Fibroblast of villous mesenchyme (primary cell): ENCODE results near the gene ACKR3. TPM values are rescaled to one million over a fixed set of nuclear protein-coding genes. Genes with fewer than 3 reads are reported as not detected.

ENCODE experiments used
- DNase-seq: peaks from one replicate; pipeline ENCODE4 v3.0.0-alpha.2; 2010; ENCODE audit warnings: low read depth
- H3K4me3 ChIP-seq: 2 replicates; pipeline ENCODE4 v1.5.1; 2011; ENCODE audit warnings: low read depth, mild to moderate bottlenecking, low read length
- total RNA-seq: library from RNA; depleted of rRNA; stranded (reverse); fragments of >200 nt; gene quantifications from 2 replicates; pipeline ENCODE4 v1.2.3, GENCODE V29; 2012
- TF ChIP-seq, protein P1 (sequence below): IDR thresholded peaks from 2 replicates; pipeline ENCODE4 v1.5.1; 2012; ENCODE audit warnings: low read depth, mild to moderate bottlenecking, low read length; ENCODE audit not compliant: insufficient read depth

ACKR3 gene
- total RNA-seq, 1 donor: not detected

DNA sequence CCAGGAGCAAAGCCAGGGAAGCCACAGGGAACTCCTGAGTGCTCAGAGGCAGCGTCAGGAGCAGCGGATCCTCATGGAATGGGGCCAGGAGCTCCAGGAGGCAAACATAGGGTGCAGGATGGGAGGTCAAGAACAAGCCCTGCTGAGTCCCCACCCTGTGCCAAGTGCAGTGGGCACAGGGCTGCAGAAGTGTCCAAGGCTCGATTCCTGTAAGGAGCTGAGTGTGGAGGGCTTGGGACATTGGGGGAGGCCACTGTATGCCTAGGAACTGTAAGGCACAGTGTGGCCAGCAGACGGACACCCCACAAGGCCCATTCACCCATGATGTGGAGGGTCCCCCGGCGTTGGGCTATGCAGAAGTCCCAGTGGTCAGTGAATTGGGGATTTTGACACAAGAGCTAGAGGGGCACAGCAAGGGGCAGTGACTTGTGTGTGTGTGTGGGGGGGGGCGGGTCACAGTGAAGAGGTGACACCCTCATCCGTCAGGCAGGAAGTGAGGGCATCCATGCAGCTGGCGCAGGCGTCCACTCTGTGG is 55.6 kb downstream of the ACKR3 start:
- H3K4me3 ChIP-seq: no peak overlapping the region
- DNase-seq: no peak
- TF ChIP-seq, protein P1, sequence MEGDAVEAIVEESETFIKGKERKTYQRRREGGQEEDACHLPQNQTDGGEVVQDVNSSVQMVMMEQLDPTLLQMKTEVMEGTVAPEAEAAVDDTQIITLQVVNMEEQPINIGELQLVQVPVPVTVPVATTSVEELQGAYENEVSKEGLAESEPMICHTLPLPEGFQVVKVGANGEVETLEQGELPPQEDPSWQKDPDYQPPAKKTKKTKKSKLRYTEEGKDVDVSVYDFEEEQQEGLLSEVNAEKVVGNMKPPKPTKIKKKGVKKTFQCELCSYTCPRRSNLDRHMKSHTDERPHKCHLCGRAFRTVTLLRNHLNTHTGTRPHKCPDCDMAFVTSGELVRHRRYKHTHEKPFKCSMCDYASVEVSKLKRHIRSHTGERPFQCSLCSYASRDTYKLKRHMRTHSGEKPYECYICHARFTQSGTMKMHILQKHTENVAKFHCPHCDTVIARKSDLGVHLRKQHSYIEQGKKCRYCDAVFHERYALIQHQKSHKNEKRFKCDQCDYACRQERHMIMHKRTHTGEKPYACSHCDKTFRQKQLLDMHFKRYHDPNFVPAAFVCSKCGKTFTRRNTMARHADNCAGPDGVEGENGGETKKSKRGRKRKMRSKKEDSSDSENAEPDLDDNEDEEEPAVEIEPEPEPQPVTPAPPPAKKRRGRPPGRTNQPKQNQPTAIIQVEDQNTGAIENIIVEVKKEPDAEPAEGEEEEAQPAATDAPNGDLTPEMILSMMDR: no peak

DNA sequence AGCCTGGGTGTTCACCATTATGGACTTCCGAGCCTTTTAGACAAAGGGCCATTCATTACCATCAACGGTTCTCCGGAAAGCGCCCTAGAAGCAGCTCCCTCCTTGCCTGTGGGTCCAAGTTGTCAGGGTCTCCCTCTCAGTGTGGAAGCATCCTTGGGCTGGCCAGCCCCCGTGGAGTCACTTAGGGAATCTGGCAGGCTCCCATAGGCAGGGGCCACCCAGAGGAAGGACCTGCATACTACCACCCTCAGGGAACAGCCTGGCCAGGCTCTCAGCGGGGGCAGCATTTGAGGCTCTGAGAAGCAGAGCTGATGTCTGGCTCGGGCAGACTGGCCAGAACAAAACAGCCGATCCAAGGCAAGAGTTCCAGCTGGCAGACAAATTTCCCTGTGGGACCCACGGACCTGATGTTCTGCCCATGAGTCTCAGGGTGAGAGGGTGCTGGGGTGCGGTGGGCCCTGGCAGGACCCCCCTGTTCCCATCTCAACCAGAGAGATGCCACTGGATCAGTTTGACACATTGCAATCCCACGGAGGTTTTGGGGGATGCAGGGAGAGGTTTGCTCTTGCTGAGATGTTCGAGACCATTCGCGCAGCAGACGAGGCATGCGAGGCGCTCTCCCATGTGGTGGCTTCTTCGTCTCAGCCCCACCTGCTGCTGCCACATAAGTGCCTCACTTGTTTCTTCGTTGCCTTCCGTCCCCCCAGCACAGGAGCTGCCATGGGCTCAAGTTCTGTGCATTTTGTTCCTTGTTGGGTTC is 56.9 kb downstream of the ACKR3 start:
- TF ChIP-seq, protein P1: no peak
- H3K4me3 ChIP-seq: no peak overlapping the region
- DNase-seq: no peak

DNA sequence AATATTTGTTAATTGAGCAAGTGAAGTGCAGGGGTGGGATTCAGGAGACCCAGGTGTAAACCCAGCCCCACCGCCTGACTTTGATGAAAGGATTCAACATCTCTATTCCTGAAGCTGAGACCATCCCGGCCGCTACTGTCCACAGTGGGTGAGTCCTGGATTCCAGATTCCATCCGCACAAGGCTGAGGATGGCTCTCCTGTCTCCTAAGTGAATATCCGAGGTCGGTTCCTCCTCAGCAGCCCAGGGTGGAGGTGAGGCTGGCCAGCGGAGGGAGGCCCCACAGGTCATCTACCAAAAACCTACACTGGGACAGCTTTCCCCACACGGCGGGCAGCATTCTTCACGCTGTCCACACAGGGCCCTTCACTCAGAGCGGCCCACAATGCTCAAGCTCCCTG is 57.6 kb downstream of the ACKR3 start:
- no peak for DNase-seq

DNA sequence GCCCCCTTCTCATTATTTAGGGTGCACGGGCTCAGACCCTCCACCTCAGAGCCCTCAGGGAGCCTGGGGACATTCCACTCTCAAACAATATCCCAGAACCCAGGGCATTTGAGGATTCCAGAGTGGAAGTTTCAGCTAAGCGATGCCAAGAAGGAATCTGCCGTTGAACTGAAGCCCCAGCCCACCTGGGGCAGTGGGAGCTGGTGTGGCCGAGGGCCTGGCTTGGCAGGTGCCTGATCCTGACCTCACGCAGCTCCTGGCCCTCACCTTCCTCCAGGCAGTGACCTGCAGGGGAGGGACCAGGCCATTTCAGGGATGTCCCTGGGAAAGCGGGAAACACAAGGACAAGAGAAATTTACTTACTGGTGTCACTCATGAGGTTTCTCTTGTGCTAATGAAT is 58.2 kb downstream of the ACKR3 start:
- no peak overlapping the region for H3K4me3 ChIP-seq
- DNase-seq: no peak
- TF ChIP-seq, protein P1: no peak

More for the DNA sequence above, 57.6 kb downstream of the ACKR3 start:
- TF ChIP-seq, protein P1: no peak
- H3K4me3 ChIP-seq: no peak overlapping the region

DNA sequence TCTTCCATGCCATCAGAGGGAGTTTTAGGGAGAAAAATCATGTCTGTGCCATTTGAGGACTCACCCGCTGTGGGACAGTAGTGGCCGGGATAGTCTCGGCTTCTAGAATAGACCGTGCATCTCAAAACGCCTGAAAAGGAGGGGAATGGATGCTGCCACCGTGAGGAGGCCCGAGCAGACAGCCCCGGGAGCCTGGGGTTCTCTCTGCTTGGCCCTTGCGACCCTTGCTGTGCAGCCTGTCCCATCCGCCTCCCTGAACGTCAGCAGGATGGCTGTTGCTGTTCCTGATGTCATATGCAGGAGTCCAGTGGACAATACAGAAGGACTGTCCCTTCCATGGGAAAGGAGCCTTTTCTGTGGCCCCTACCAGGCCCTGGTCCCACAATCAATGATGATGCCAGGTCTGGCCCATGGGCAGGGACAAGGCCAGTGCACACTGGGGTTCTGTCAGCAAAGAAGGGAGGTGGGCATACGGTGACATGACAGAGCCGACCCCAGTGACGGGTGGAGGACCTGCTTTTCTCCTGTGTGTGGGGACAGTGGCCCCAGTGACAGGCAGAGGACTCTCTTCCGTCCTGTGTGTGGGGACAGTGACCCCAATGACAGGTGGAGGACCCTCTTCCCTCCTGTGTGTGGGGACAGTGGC is 58.8 kb downstream of the ACKR3 start:
- TF ChIP-seq, protein P1: no peak
- H3K4me3 ChIP-seq: no peak overlapping the region
- DNase-seq: no peak

DNA sequence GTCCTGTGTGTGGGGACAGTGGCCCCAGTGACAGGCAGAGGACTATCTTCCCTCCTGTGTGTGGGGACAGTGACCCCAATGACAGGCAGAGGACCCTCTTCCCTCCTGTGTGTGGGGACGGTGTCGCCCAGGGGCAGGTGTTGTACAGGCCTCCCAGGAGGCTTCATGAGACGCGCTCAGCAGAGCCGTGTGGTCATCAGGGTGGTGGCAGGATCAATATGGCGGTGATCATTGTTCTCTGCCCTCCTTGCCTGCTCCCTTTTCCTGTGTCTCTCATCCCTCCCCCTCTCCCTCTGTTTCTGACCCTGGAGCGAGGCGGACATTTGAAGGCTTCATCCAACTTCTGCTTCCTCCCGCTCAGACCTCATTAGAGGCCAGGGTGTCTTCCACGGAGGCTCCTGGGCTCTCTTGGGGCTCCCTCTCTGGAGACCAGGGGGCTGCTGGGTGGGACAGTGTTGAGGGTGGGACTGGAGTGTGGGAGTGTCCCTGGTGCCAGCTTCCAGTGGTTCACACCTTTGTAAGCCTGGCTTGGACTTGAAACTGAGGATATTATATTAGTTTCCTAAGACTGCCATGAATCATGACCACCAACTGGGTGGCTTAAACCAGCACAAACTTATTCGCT is 59.5 kb downstream of the ACKR3 start:
- no peak for DNase-seq
- H3K4me3 ChIP-seq: no peak overlapping the region
- TF ChIP-seq, protein P1: no peak
